Esophagus muscularis mucosa (tissue), 4 donors: ENCODE measurements around the gene ERVW-1. TPM values are rescaled to one million over a fixed set of nuclear protein-coding genes. Genes with fewer than 3 reads are reported as not detected.

Experiments used
- DNase-seq: peaks from one replicate; pipeline ENCODE4 v3.0.0-alpha.2; 2017; ENCODE audit errors: extremely low spot score
- H3K27ac ChIP-seq, 4 donors: fragments of 200-600 bp; sonication (generic); replicated peaks in 1 of 4; 1 replicate in 3 of 4; 2 replicates in 1 of 4; pipeline ENCODE4 v1.5.1; 2016 to 2019; ENCODE audit warnings: mild to moderate bottlenecking in 1 of 4
- H3K27me3 ChIP-seq, 4 donors: fragments of 200-600 bp; sonication (generic); one replicate each; pipeline versions ENCODE4 v1.5.1 to v1.6.0; 2016 to 2019
- H3K36me3 ChIP-seq, 4 donors: fragments of 200-600 bp; sonication (generic); one replicate each; pipeline ENCODE4 v1.5.1; 2016 to 2019
- H3K4me1 ChIP-seq, 4 donors: fragments of 200-600 bp; sonication (generic); one replicate each; pipeline ENCODE4 v1.5.1; 2016 to 2019
- H3K4me3 ChIP-seq, 4 donors: fragments of 200-600 bp; sonication (generic); 1 replicate in 2 of 4; 2 replicates in 2 of 4; pipeline ENCODE4 v1.5.1; 2016 to 2019; ENCODE audit warnings: mild to moderate bottlenecking in 4 of 4, moderate library complexity in 1 of 4
- H3K9me3 ChIP-seq, 4 donors: fragments of 200-600 bp; sonication (generic); 1 replicate in 3 of 4; 2 replicates in 1 of 4; pipeline ENCODE4 v1.5.1; 2016 to 2019
- CTCF ChIP-seq, 3 experiments: fragments of 200-600 bp in 2 of 3; fragments of 450-650 bp in 1 of 3; sonication (generic) in 2 of 3; IDR thresholded peaks; one replicate each; pipeline ENCODE4 v1.5.1; 2017 to 2019; ENCODE audit warnings: antibody characterized with exemption in 3 of 3, mild to moderate bottlenecking in 2 of 3, moderate library complexity in 1 of 3
- EP300 ChIP-seq: sonication (generic); formaldehyde crosslinking; IDR thresholded peaks from one replicate; pipeline ENCODE4 v1.6.1; 2017; ENCODE audit warnings: antibody characterized with exemption
- POLR2A ChIP-seq: fragments of 450-650 bp; IDR thresholded peaks from one replicate; pipeline ENCODE4 v1.6.1; 2017; ENCODE audit warnings: antibody characterized with exemption, moderate library complexity, mild to moderate bottlenecking, low read depth
- POLR2AphosphoS5 ChIP-seq, 2 donors: sonication (generic); formaldehyde crosslinking; IDR thresholded peaks; one replicate each; pipeline ENCODE4 v1.6.1; 2017; ENCODE audit warnings: antibody characterized with exemption in 2 of 2
- WGBS: methylation state at CpG from one replicate; pipeline ENCODE4 v1.1.5; 2018; 5-methylcytosine and 5-hydroxymethylcytosine counted together
- intact Hi-C: fragments of 100-400 bp; cut with DNase I; formaldehyde crosslinking; loops from one replicate; pipeline ENCODE4 v1.15.1; 2023
- total RNA-seq, 4 donors: library from RNA; depleted of rRNA; stranded (reverse); fragments of >200 nt; gene quantifications; one replicate each; pipeline versions ENCODE4 v1.1.0 to v1.2.1, GENCODE V29; 2016

ERVW-1 gene
- total RNA-seq, 4 donors from 2014 or later, result not detected

- WGBS, result 89% methylated on average over 2 of the region's 2 CpGs
- H3K9me3 ChIP-seq, result no peaks in the 10 kb centered on the region
- no peaks in the 10 kb centered on the region for H3K27me3 ChIP-seq
- intact Hi-C loops, result no loop called here
- no peak for TF ChIP-seq POLR2A
- TF ChIP-seq CTCF (IDR thresholded peaks at IDR 0.05), result no peak
- no peak for TF ChIP-seq EP300
- no peak for TF ChIP-seq POLR2AphosphoS5 (IDR thresholded peaks at IDR 0.05)
- no peaks in the 10 kb centered on the region for H3K4me1 ChIP-seq
- no peak overlapping the region for H3K4me3 ChIP-seq
- no peak for DNase-seq
- H3K36me3 ChIP-seq, result peaks cover 23 to 69% (median 44%) of the 10 kb centered on the region in 4 donors
- H3K27ac ChIP-seq, result no peak overlapping the region
These were observed 17.6 kb downstream of the ERVW-1 start for GRCh38 chr7:92460109-92460508.

GRCh38 chr7:92456236-92456635, 21.5 kb downstream of the ERVW-1 start:
- H3K4me1 ChIP-seq, result no peaks in the 10 kb centered on the region
- no peak overlapping the region for H3K27ac ChIP-seq
- peaks cover 51 to 79% (median 61%) of the 10 kb centered on the region in 4 donors for H3K36me3 ChIP-seq
- H3K27me3 ChIP-seq, result no peaks in the 10 kb centered on the region
- H3K4me3 ChIP-seq, result no peak overlapping the region
- H3K9me3 ChIP-seq, result no peaks in the 10 kb centered on the region
- no peak for DNase-seq
- intact Hi-C loops, result no loop called here
- WGBS, result 78% methylated on average over 2 of the region's 2 CpGs
- no peak for TF ChIP-seq POLR2A
- no peak for TF ChIP-seq POLR2AphosphoS5 (IDR thresholded peaks at IDR 0.05)
- no peak for TF ChIP-seq EP300
- TF ChIP-seq CTCF (IDR thresholded peaks at IDR 0.05), result no peak

GRCh38 chr7:92451645-92452044, 26.1 kb downstream of the ERVW-1 start:
- Histone ChIP-seq H3K9me3 (no peaks in the 10 kb centered on the region), H3K4me3 (no peak overlapping the region), H3K36me3 (peaks cover 47 to 76% (median 64%) of the 10 kb centered on the region in 4 donors), H3K4me1 (peaks cover 0 to 23% (median 15%) of the 10 kb centered on the region in 4 donors), H3K27ac (no peak overlapping the region), H3K27me3 (no peaks in the 10 kb centered on the region)
- WGBS, result 89% methylated on average over 2 of the region's 2 CpGs
- intact Hi-C loops, result no loop called here
- no peak for DNase-seq
- no peak for TF ChIP-seq POLR2AphosphoS5 (IDR thresholded peaks at IDR 0.05)
- no peak for TF ChIP-seq EP300
- no peak for TF ChIP-seq POLR2A
- TF ChIP-seq CTCF (IDR thresholded peaks at IDR 0.05), result no peak

- WGBS, result under 1% methylated on average over 11 of the region's 11 CpGs
- Histone ChIP-seq H3K36me3 (peaks cover 24 to 42% (median 31%) of the 10 kb centered on the region in 4 donors), H3K27me3 (no peaks in the 10 kb centered on the region), H3K27ac (peak overlapping the region; percentile 91 to 95 (median 94)), H3K9me3 (no peaks in the 10 kb centered on the region), H3K4me3 (peak overlapping the region; percentile 74 to 97 (median 90)), H3K4me1 (peaks cover 0 to 23% (median 15%) of the 10 kb centered on the region in 4 donors)
- no peak for DNase-seq
- peak in 1 of 2 donors; percentile 25 for TF ChIP-seq POLR2AphosphoS5 (IDR thresholded peaks at IDR 0.05)
- no peak for TF ChIP-seq POLR2A
- peak; percentile 26 to 31 (median 30) for TF ChIP-seq CTCF (IDR thresholded peaks at IDR 0.05)
- intact Hi-C loops, result loop anchor here (10.0 kb wide), 1 partner anchor 313 kb away; the partner anchor contains the start of gene CYP51A1
These were observed 29.5 kb downstream of the ERVW-1 start for GRCh38 chr7:92448205-92448747.
